Right atrium auricular region (tissue), 2 donors: Measurements from ENCODE around the gene SP7. TPM values are rescaled to one million over a fixed set of nuclear protein-coding genes. Genes with fewer than 3 reads are reported as not detected.

Experiments used
- DNase-seq: peaks from one replicate; pipeline ENCODE4 v3.0.0-alpha.2; 2019; ENCODE audit warnings: low spot score
- H3K27ac ChIP-seq, 2 donors: fragments of 200-600 bp; sonication (generic); 1 replicate in 1 of 2; 2 replicates in 1 of 2; pipeline ENCODE4 v1.5.1; 2016 to 2019
- H3K27me3 ChIP-seq, 2 donors: fragments of 200-600 bp; sonication (generic); one replicate each; pipeline versions ENCODE4 v1.5.1 to v1.6.0; 2017 to 2019
- H3K36me3 ChIP-seq: fragments of 200-600 bp; sonication (generic); one replicate; pipeline ENCODE4 v1.5.1; 2016
- H3K4me1 ChIP-seq, 2 donors: fragments of 200-600 bp; sonication (generic); one replicate each; pipeline versions ENCODE4 v1.5.1 to v1.6.0; 2017 to 2019
- H3K4me3 ChIP-seq, 2 donors: fragments of 200-600 bp; sonication (generic); 1 replicate in 1 of 2; 2 replicates in 1 of 2; pipeline ENCODE4 v1.5.1; 2017 to 2019; ENCODE audit warnings: mild to moderate bottlenecking in 1 of 2, moderate library complexity in 1 of 2
- H3K9me3 ChIP-seq, 2 donors: fragments of 200-600 bp; sonication (generic); one replicate each; pipeline ENCODE4 v1.5.1; 2019
- CTCF ChIP-seq, 2 donors: fragments of 200-600 bp; sonication (generic); IDR thresholded peaks; one replicate each; pipeline ENCODE4 v1.5.1; 2019; ENCODE audit warnings: antibody characterized with exemption in 2 of 2
- total RNA-seq, 2 donors: library from RNA; depleted of rRNA; stranded (reverse); fragments of >200 nt; gene quantifications; one replicate each; pipeline ENCODE4 v1.1.0, GENCODE V29; 2016

Gene SP7
- total RNA-seq, 2 donors from 2014 or later: not detected

GRCh38 chr12:53343969-53344368, 7.8 kb upstream of the SP7 start:
- Histone ChIP-seq H3K4me3 (no peak overlapping the region), H3K4me1 (peaks cover 0 to 16% of the 10 kb centered on the region in 2 donors), H3K9me3 (no peaks in the 10 kb centered on the region), H3K27ac (no peak overlapping the region), H3K36me3 (no peaks in the 10 kb centered on the region), H3K27me3 (no peaks in the 10 kb centered on the region)
- TF ChIP-seq CTCF (IDR thresholded peaks at IDR 0.05): no peak
- no peak for DNase-seq

GRCh38 chr12:53343449-53343848, 7.3 kb upstream of the SP7 start:
- Histone ChIP-seq H3K4me1 (peaks cover 0 to 16% of the 10 kb centered on the region in 2 donors), H3K36me3 (no peaks in the 10 kb centered on the region), H3K27me3 (no peaks in the 10 kb centered on the region), H3K9me3 (no peaks in the 10 kb centered on the region), H3K4me3 (no peak overlapping the region), H3K27ac (no peak overlapping the region)
- DNase-seq: no peak
- no peak for TF ChIP-seq CTCF (IDR thresholded peaks at IDR 0.05)

- H3K36me3 ChIP-seq: no peaks in the 10 kb centered on the region
- no peaks in the 10 kb centered on the region for H3K9me3 ChIP-seq
- no peak for DNase-seq
- no peak overlapping the region for H3K27ac ChIP-seq
- no peaks in the 10 kb centered on the region for H3K27me3 ChIP-seq
- H3K4me1 ChIP-seq: peaks cover 0 to 8% of the 10 kb centered on the region in 2 donors
- H3K4me3 ChIP-seq: no peak overlapping the region
- no peak for TF ChIP-seq CTCF (IDR thresholded peaks at IDR 0.05)
These were observed 4.2 kb upstream of the SP7 start for GRCh38 chr12:53340398-53340797.

- Histone ChIP-seq H3K9me3 (no peaks in the 10 kb centered on the region), H3K4me3 (no peak overlapping the region), H3K36me3 (no peaks in the 10 kb centered on the region), H3K27me3 (no peaks in the 10 kb centered on the region), H3K4me1 (no peaks in the 10 kb centered on the region), H3K27ac (no peak overlapping the region)
- TF ChIP-seq CTCF (IDR thresholded peaks at IDR 0.05): no peak
- DNase-seq: no peak
These were observed 2.8 kb upstream of the SP7 start for GRCh38 chr12:53338916-53339315.

GRCh38 chr12:53338017-53338416, 1.9 kb upstream of the SP7 start:
- Histone ChIP-seq H3K27me3 (no peaks in the 10 kb centered on the region), H3K4me3 (no peak overlapping the region), H3K9me3 (no peaks in the 10 kb centered on the region), H3K36me3 (no peaks in the 10 kb centered on the region), H3K27ac (no peak overlapping the region), H3K4me1 (no peaks in the 10 kb centered on the region)
- TF ChIP-seq CTCF (IDR thresholded peaks at IDR 0.05): no peak
- DNase-seq: no peak

- no peaks in the 10 kb centered on the region for H3K36me3 ChIP-seq
- no peaks in the 10 kb centered on the region for H3K4me1 ChIP-seq
- TF ChIP-seq CTCF (IDR thresholded peaks at IDR 0.05): no peak
- H3K27ac ChIP-seq: no peak overlapping the region
- H3K27me3 ChIP-seq: no peaks in the 10 kb centered on the region
- no peak overlapping the region for H3K4me3 ChIP-seq
- no peaks in the 10 kb centered on the region for H3K9me3 ChIP-seq
- no peak for DNase-seq
These were observed 1.3 kb downstream of the SP7 start for GRCh38 chr12:53334822-53335221.
